Measurements from ENCODE around the gene PIK3R3.

- TF ChIP-seq YY1 (IDR thresholded peaks at IDR 0.05; ENCODE audit: extremely low read depth, insufficient replicate concordance, low read depth, low read length) (no peak), ATF3 (IDR thresholded peaks at IDR 0.05) (no peak)
Measured at GRCh38 chr1:46153228-46153627, 20.8 kb upstream of the PIK3R3 start.
